Measurements from ENCODE around the gene FILIP1L. TPM values are rescaled to one million over a fixed set of nuclear protein-coding genes. Genes with fewer than 3 reads are reported as not detected.
A peak's percentile ranks its signal among the peaks of the same experiment; 100 is the strongest.

FILIP1L gene
- total RNA-seq, 1 donor from 2014 or later = 29.2 TPM

GRCh38 chr3:99865321-99865720, 249.0 kb downstream of the FILIP1L start:
- H3K27me3 ChIP-seq (ENCODE audit: control insufficient read depth in 3 of 3, insufficient read depth in 3 of 3, low read length in 3 of 3) = no peaks in the 10 kb centered on the region
- H3K27ac ChIP-seq (ENCODE audit: low read depth, low read length) = no peak overlapping the region
- peaks cover 25 to 37% (median 34%) of the 10 kb centered on the region in 3 donors for H3K4me1 ChIP-seq (ENCODE audit: control insufficient read depth in 3 of 3, insufficient read depth in 3 of 3, low read length in 3 of 3)
- no peak overlapping the region for H3K4me3 ChIP-seq (ENCODE audit: low read length in 3 of 3)
- no peaks in the 10 kb centered on the region for H3K9me3 ChIP-seq (ENCODE audit: control insufficient read depth in 3 of 3, low read length in 3 of 3)
- H3K9ac ChIP-seq (ENCODE audit: low read depth in 1 of 3, low read length in 3 of 3) = no peak overlapping the region
- peaks cover under 1 to 19% (median 8%) of the 10 kb centered on the region in 3 donors for H3K36me3 ChIP-seq (ENCODE audit: control insufficient read depth in 3 of 3, insufficient read depth in 3 of 3, low read length in 3 of 3)

- peaks cover 26 to 42% (median 34%) of the 10 kb centered on the region in 3 donors for H3K4me1 ChIP-seq (ENCODE audit: control insufficient read depth in 3 of 3, insufficient read depth in 3 of 3, low read length in 3 of 3)
- no peaks in the 10 kb centered on the region for H3K9me3 ChIP-seq (ENCODE audit: control insufficient read depth in 3 of 3, low read length in 3 of 3)
- no peaks in the 10 kb centered on the region for H3K27me3 ChIP-seq (ENCODE audit: control insufficient read depth in 3 of 3, insufficient read depth in 3 of 3, low read length in 3 of 3)
- H3K4me3 ChIP-seq (ENCODE audit: low read length in 3 of 3) = no peak overlapping the region
- H3K27ac ChIP-seq (ENCODE audit: low read depth, low read length) = no peak overlapping the region
- H3K9ac ChIP-seq (ENCODE audit: low read depth in 1 of 3, low read length in 3 of 3) = no peak overlapping the region
- peaks cover 0 to 19% (median 8%) of the 10 kb centered on the region in 3 donors for H3K36me3 ChIP-seq (ENCODE audit: control insufficient read depth in 3 of 3, insufficient read depth in 3 of 3, low read length in 3 of 3)
These were observed 250.0 kb downstream of the FILIP1L start for GRCh38 chr3:99864289-99864688.

- H3K9me3 ChIP-seq (ENCODE audit: control insufficient read depth in 3 of 3, low read length in 3 of 3) = no peaks in the 10 kb centered on the region
- no peak overlapping the region for H3K4me3 ChIP-seq (ENCODE audit: low read length in 3 of 3)
- H3K36me3 ChIP-seq (ENCODE audit: control insufficient read depth in 3 of 3, insufficient read depth in 3 of 3, low read length in 3 of 3) = peaks cover 0 to 19% (median 8%) of the 10 kb centered on the region in 3 donors
- no peaks in the 10 kb centered on the region for H3K27me3 ChIP-seq (ENCODE audit: control insufficient read depth in 3 of 3, insufficient read depth in 3 of 3, low read length in 3 of 3)
- peaks cover 26 to 42% (median 36%) of the 10 kb centered on the region in 3 donors for H3K4me1 ChIP-seq (ENCODE audit: control insufficient read depth in 3 of 3, insufficient read depth in 3 of 3, low read length in 3 of 3)
- H3K27ac ChIP-seq (ENCODE audit: low read depth, low read length) = no peak overlapping the region
- H3K9ac ChIP-seq (ENCODE audit: low read depth in 1 of 3, low read length in 3 of 3) = no peak overlapping the region
These were observed 250.7 kb downstream of the FILIP1L start for GRCh38 chr3:99863588-99863987.

GRCh38 chr3:99863002-99863401, 251.3 kb downstream of the FILIP1L start:
- H3K27me3 ChIP-seq (ENCODE audit: control insufficient read depth in 3 of 3, insufficient read depth in 3 of 3, low read length in 3 of 3) = no peaks in the 10 kb centered on the region
- peaks cover 21 to 37% (median 32%) of the 10 kb centered on the region in 3 donors for H3K4me1 ChIP-seq (ENCODE audit: control insufficient read depth in 3 of 3, insufficient read depth in 3 of 3, low read length in 3 of 3)
- peak overlapping the region; percentile 10 for H3K27ac ChIP-seq (ENCODE audit: low read depth, low read length)
- no peak overlapping the region for H3K4me3 ChIP-seq (ENCODE audit: low read length in 3 of 3)
- H3K9ac ChIP-seq (ENCODE audit: low read depth in 1 of 3, low read length in 3 of 3) = no peak overlapping the region
- peaks cover 0 to 19% (median 6%) of the 10 kb centered on the region in 3 donors for H3K36me3 ChIP-seq (ENCODE audit: control insufficient read depth in 3 of 3, insufficient read depth in 3 of 3, low read length in 3 of 3)
- H3K9me3 ChIP-seq (ENCODE audit: control insufficient read depth in 3 of 3, low read length in 3 of 3) = no peaks in the 10 kb centered on the region

GRCh38 chr3:99862208-99862607, 252.1 kb downstream of the FILIP1L start:
- Histone ChIP-seq H3K27ac (ENCODE audit: low read depth, low read length) (peak overlapping the region; percentile 10), H3K9ac (ENCODE audit: low read depth in 1 of 3, low read length in 3 of 3) (no peak overlapping the region), H3K9me3 (ENCODE audit: control insufficient read depth in 3 of 3, low read length in 3 of 3) (no peaks in the 10 kb centered on the region), H3K27me3 (ENCODE audit: control insufficient read depth in 3 of 3, insufficient read depth in 3 of 3, low read length in 3 of 3) (no peaks in the 10 kb centered on the region), H3K4me3 (ENCODE audit: low read length in 3 of 3) (no peak overlapping the region), H3K4me1 (ENCODE audit: control insufficient read depth in 3 of 3, insufficient read depth in 3 of 3, low read length in 3 of 3) (peaks cover 20 to 36% (median 26%) of the 10 kb centered on the region in 3 donors), H3K36me3 (ENCODE audit: control insufficient read depth in 3 of 3, insufficient read depth in 3 of 3, low read length in 3 of 3) (peaks cover 0 to 19% (median 6%) of the 10 kb centered on the region in 3 donors)

- no peaks in the 10 kb centered on the region for H3K27me3 ChIP-seq (ENCODE audit: control insufficient read depth in 3 of 3, insufficient read depth in 3 of 3, low read length in 3 of 3)
- H3K4me3 ChIP-seq (ENCODE audit: low read length in 3 of 3) = no peak overlapping the region
- H3K9me3 ChIP-seq (ENCODE audit: control insufficient read depth in 3 of 3, low read length in 3 of 3) = no peaks in the 10 kb centered on the region
- H3K9ac ChIP-seq (ENCODE audit: low read depth in 1 of 3, low read length in 3 of 3) = no peak overlapping the region
- H3K27ac ChIP-seq (ENCODE audit: low read depth, low read length) = peak overlapping the region; percentile 4
- H3K36me3 ChIP-seq (ENCODE audit: control insufficient read depth in 3 of 3, insufficient read depth in 3 of 3, low read length in 3 of 3) = peaks cover 0 to 16% (median 6%) of the 10 kb centered on the region in 3 donors
- H3K4me1 ChIP-seq (ENCODE audit: control insufficient read depth in 3 of 3, insufficient read depth in 3 of 3, low read length in 3 of 3) = peaks cover 19 to 31% (median 20%) of the 10 kb centered on the region in 3 donors
These were observed 253.1 kb downstream of the FILIP1L start for GRCh38 chr3:99861216-99861615.

GRCh38 chr3:99859825-99860224, 254.5 kb downstream of the FILIP1L start:
- Histone ChIP-seq H3K27ac (ENCODE audit: low read depth, low read length) (peak overlapping the region; percentile 41), H3K27me3 (ENCODE audit: control insufficient read depth in 3 of 3, insufficient read depth in 3 of 3, low read length in 3 of 3) (no peaks in the 10 kb centered on the region), H3K36me3 (ENCODE audit: control insufficient read depth in 3 of 3, insufficient read depth in 3 of 3, low read length in 3 of 3) (peaks cover under 1 to 16% (median 6%) of the 10 kb centered on the region in 3 donors), H3K9me3 (ENCODE audit: control insufficient read depth in 3 of 3, low read length in 3 of 3) (no peaks in the 10 kb centered on the region), H3K4me3 (ENCODE audit: low read length in 3 of 3) (no peak overlapping the region), H3K4me1 (ENCODE audit: control insufficient read depth in 3 of 3, insufficient read depth in 3 of 3, low read length in 3 of 3) (peaks cover 13 to 30% (median 20%) of the 10 kb centered on the region in 3 donors), H3K9ac (ENCODE audit: low read depth in 1 of 3, low read length in 3 of 3) (no peak overlapping the region)

GRCh38 chr3:99858469-99858868, 255.8 kb downstream of the FILIP1L start:
- Histone ChIP-seq H3K4me1 (ENCODE audit: control insufficient read depth in 3 of 3, insufficient read depth in 3 of 3, low read length in 3 of 3) (peaks cover 9 to 30% (median 18%) of the 10 kb centered on the region in 3 donors), H3K27ac (ENCODE audit: low read depth, low read length) (peak overlapping the region; percentile 26), H3K9me3 (ENCODE audit: control insufficient read depth in 3 of 3, low read length in 3 of 3) (no peaks in the 10 kb centered on the region), H3K27me3 (ENCODE audit: control insufficient read depth in 3 of 3, insufficient read depth in 3 of 3, low read length in 3 of 3) (no peaks in the 10 kb centered on the region), H3K36me3 (ENCODE audit: control insufficient read depth in 3 of 3, insufficient read depth in 3 of 3, low read length in 3 of 3) (peaks cover 3 to 22% (median 8%) of the 10 kb centered on the region in 3 donors), H3K4me3 (ENCODE audit: low read length in 3 of 3) (no peak overlapping the region), H3K9ac (ENCODE audit: low read depth in 1 of 3, low read length in 3 of 3) (no peak overlapping the region)

GRCh38 chr3:99857278-99857677, 257.0 kb downstream of the FILIP1L start:
- H3K36me3 ChIP-seq (ENCODE audit: control insufficient read depth in 3 of 3, insufficient read depth in 3 of 3, low read length in 3 of 3) = peaks cover 2 to 18% (median 3%) of the 10 kb centered on the region in 3 donors
- no peaks in the 10 kb centered on the region for H3K27me3 ChIP-seq (ENCODE audit: control insufficient read depth in 3 of 3, insufficient read depth in 3 of 3, low read length in 3 of 3)
- H3K4me3 ChIP-seq (ENCODE audit: low read length in 3 of 3) = no peak overlapping the region
- H3K4me1 ChIP-seq (ENCODE audit: control insufficient read depth in 3 of 3, insufficient read depth in 3 of 3, low read length in 3 of 3) = peaks cover 9 to 20% (median 13%) of the 10 kb centered on the region in 3 donors
- no peak overlapping the region for H3K27ac ChIP-seq (ENCODE audit: low read depth, low read length)
- no peaks in the 10 kb centered on the region for H3K9me3 ChIP-seq (ENCODE audit: control insufficient read depth in 3 of 3, low read length in 3 of 3)
- H3K9ac ChIP-seq (ENCODE audit: low read depth in 1 of 3, low read length in 3 of 3) = no peak overlapping the region

GRCh38 chr3:99856437-99857220, 257.7 kb downstream of the FILIP1L start:
- H3K9me3 ChIP-seq (ENCODE audit: control insufficient read depth in 3 of 3, low read length in 3 of 3) = no peaks in the 10 kb centered on the region
- peaks cover 2 to 15% (median 3%) of the 10 kb centered on the region in 3 donors for H3K36me3 ChIP-seq (ENCODE audit: control insufficient read depth in 3 of 3, insufficient read depth in 3 of 3, low read length in 3 of 3)
- H3K4me1 ChIP-seq (ENCODE audit: control insufficient read depth in 3 of 3, insufficient read depth in 3 of 3, low read length in 3 of 3) = peaks cover 9 to 18% (median 11%) of the 10 kb centered on the region in 3 donors
- no peak overlapping the region for H3K9ac ChIP-seq (ENCODE audit: low read depth in 1 of 3, low read length in 3 of 3)
- H3K27ac ChIP-seq (ENCODE audit: low read depth, low read length) = no peak overlapping the region
- no peaks in the 10 kb centered on the region for H3K27me3 ChIP-seq (ENCODE audit: control insufficient read depth in 3 of 3, insufficient read depth in 3 of 3, low read length in 3 of 3)
- H3K4me3 ChIP-seq (ENCODE audit: low read length in 3 of 3) = no peak overlapping the region

Measured in skeletal muscle tissue (tissue), 4 donors.